HFFc6 (cell line): ENCODE results near the gene SIPA1L2. TPM values are rescaled to one million over a fixed set of nuclear protein-coding genes. Genes with fewer than 3 reads are reported as not detected.

Source experiments
- DNase-seq: peaks from one replicate; pipeline ENCODE4 v3.0.0-alpha.2; 2018
- H3K27ac Mint-ChIP-seq: 2 replicates; pipeline ENCODE4 v1.8.0; 2020; ENCODE audit warnings: mild to moderate bottlenecking, mixed read lengths
- H3K27me3 Mint-ChIP-seq: 2 replicates; pipeline ENCODE4 v1.8.0; 2021; ENCODE audit warnings: mild to moderate bottlenecking, moderate library complexity, mixed read lengths; ENCODE audit not compliant: insufficient read depth
- H3K36me3 Mint-ChIP-seq: 2 replicates; pipeline ENCODE4 v1.8.0; 2021; ENCODE audit warnings: low read depth, mixed read lengths
- H3K4me1 Mint-ChIP-seq: 2 replicates; pipeline ENCODE4 v1.8.0; 2020; ENCODE audit warnings: low read depth, mixed read lengths
- H3K4me3 Mint-ChIP-seq: 2 replicates; pipeline ENCODE4 v1.8.0; 2020; ENCODE audit warnings: mild to moderate bottlenecking, moderate library complexity, mixed read lengths
- H3K9me3 Mint-ChIP-seq: 2 replicates; pipeline ENCODE4 v1.8.0; 2020; ENCODE audit warnings: mild to moderate bottlenecking, mixed read lengths
- total RNA-seq, 6 experiments: library from RNA; stranded (reverse); fragmentation: NEBNext Ultra II Directional; extraction: Animal tissue kit (Norgen Biotek cat#: 25700); gene quantifications; 2 replicates in 1 of 6; 3 replicates in 5 of 6; pipeline ENCODE4 v1.2.3, GENCODE V29; 2021
- TF ChIP-seq, protein P1 (sequence below): fragments of 200-600 bp; sonication (generic); IDR thresholded peaks from 2 replicates; pipeline ENCODE4 v1.5.0; 2021; ENCODE audit warnings: antibody characterized with exemption, mild to moderate bottlenecking

Gene SIPA1L2
- total RNA-seq, 6 experiments from 2014 or later = 0.02 to 0.05 (median 0.02) TPM; not detected in 1

DNA sequence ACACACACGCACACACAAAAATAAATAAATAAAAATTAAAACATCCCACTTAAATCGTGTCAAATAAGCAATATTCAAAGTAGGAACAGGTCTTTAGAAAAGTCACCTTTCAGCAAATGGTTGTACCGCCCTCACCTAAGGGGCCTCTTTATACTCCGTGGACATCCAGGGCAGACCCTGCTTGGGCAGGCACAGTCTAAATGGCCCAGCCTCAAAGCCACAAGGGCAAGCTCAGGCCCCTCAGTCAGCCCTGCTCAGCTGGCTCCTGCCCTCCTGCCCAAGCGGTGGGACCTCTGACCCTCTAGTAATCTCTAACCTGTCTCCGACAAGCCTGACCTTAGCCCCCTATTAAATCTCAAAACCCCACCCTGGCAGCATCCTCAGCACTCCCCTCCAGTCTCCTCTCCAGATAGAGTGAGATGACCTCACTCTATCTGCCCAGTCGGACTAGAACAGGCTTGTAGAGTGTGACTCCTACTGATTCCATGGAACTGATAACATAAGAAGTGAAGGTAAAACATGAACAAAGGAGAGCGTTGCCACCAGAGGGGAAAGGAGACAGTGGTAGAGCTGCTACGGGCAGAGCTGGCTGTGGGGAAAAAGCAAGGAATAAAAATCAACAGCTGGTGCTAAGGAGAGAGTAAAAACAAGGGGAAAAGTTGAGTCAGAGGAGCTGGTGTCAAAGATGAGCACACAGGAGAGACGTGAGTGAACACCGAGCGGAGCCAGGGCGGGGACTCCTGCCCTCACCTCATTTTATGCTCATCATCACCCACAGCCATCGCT lies 36.0 kb downstream of the SIPA1L2 start:
- H3K36me3 Mint-ChIP-seq = no peaks in the 10 kb centered on the region
- no peak overlapping the region for H3K27ac Mint-ChIP-seq
- H3K27me3 Mint-ChIP-seq = no peaks in the 10 kb centered on the region
- no peak overlapping the region for H3K4me3 Mint-ChIP-seq
- no peaks in the 10 kb centered on the region for H3K4me1 Mint-ChIP-seq
- TF ChIP-seq, protein P1, sequence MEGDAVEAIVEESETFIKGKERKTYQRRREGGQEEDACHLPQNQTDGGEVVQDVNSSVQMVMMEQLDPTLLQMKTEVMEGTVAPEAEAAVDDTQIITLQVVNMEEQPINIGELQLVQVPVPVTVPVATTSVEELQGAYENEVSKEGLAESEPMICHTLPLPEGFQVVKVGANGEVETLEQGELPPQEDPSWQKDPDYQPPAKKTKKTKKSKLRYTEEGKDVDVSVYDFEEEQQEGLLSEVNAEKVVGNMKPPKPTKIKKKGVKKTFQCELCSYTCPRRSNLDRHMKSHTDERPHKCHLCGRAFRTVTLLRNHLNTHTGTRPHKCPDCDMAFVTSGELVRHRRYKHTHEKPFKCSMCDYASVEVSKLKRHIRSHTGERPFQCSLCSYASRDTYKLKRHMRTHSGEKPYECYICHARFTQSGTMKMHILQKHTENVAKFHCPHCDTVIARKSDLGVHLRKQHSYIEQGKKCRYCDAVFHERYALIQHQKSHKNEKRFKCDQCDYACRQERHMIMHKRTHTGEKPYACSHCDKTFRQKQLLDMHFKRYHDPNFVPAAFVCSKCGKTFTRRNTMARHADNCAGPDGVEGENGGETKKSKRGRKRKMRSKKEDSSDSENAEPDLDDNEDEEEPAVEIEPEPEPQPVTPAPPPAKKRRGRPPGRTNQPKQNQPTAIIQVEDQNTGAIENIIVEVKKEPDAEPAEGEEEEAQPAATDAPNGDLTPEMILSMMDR = no peak
- peaks cover 43% of the 10 kb centered on the region for H3K9me3 Mint-ChIP-seq
- no peak for DNase-seq

DNA sequence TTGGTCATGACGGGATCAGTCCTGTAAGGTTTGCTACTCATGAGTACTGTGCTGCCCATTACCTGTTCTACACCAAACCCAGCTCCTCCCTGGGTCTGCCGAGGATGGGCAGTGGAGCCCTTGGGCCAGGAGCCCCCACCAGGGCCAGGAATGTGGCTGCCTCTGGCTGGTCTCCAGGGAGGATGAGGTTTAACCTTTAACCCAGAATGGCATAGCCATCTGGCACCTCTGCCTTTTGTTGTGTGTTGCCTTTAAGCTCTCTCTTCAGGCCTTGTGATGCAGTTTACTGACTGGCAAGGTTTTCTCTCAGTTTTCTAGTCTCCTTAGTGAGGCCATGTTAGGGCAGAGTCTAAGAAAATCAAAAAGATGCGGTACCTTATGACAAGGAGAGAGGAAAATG lies 38.6 kb downstream of the SIPA1L2 start:
- TF ChIP-seq, protein P1 = no peak
- Mint-ChIP-seq H3K4me1 (no peaks in the 10 kb centered on the region), H3K27ac (no peak overlapping the region), H3K9me3 (peaks cover 41% of the 10 kb centered on the region), H3K27me3 (no peaks in the 10 kb centered on the region), H3K36me3 (no peaks in the 10 kb centered on the region), H3K4me3 (no peak overlapping the region)
- no peak for DNase-seq

DNA sequence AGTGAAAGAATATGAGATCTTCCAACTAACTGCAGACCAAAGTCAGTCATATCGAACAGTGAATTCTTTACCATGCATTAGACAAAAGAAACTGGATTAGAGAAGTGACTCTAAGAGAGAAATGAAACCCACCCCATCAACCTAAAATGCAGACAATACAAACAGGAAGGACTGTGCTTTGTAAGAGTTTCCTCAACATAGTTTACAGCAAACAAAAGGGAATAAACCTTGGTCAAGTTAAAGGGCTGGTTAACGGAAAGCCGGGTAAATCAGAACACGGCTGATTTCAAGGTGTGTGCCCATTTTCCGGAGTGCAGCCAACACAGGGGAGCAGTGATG lies 39.2 kb downstream of the SIPA1L2 start:
- TF ChIP-seq, protein P1 = no peak
- no peak overlapping the region for H3K4me3 Mint-ChIP-seq
- no peaks in the 10 kb centered on the region for H3K27me3 Mint-ChIP-seq
- no peak for DNase-seq
- H3K27ac Mint-ChIP-seq = no peak overlapping the region
- H3K4me1 Mint-ChIP-seq = no peaks in the 10 kb centered on the region
- H3K36me3 Mint-ChIP-seq = no peaks in the 10 kb centered on the region
- H3K9me3 Mint-ChIP-seq = peaks cover 40% of the 10 kb centered on the region

- no peak overlapping the region for H3K27ac Mint-ChIP-seq
- peaks cover 39% of the 10 kb centered on the region for H3K9me3 Mint-ChIP-seq
- TF ChIP-seq, protein P1 = no peak
- H3K4me3 Mint-ChIP-seq = no peak overlapping the region
- DNase-seq = no peak
- H3K36me3 Mint-ChIP-seq = no peaks in the 10 kb centered on the region
- no peaks in the 10 kb centered on the region for H3K27me3 Mint-ChIP-seq
- H3K4me1 Mint-ChIP-seq = no peaks in the 10 kb centered on the region
These were observed 39.9 kb downstream of the SIPA1L2 start for GRCh38 chr1:232589812-232590743.

GRCh38 chr1:232589111-232589811 lies 40.7 kb downstream of the SIPA1L2 start:
- no peaks in the 10 kb centered on the region for H3K36me3 Mint-ChIP-seq
- no peak overlapping the region for H3K4me3 Mint-ChIP-seq
- H3K4me1 Mint-ChIP-seq = no peaks in the 10 kb centered on the region

More at GRCh38 chr1:232589111-232589811, 40.7 kb downstream of the SIPA1L2 start:
- peaks cover 40% of the 10 kb centered on the region for H3K9me3 Mint-ChIP-seq
- DNase-seq = no peak
- TF ChIP-seq, protein P1 = no peak
- H3K27me3 Mint-ChIP-seq = no peaks in the 10 kb centered on the region
- H3K27ac Mint-ChIP-seq = no peak overlapping the region
